Stimulated activated CD4-positive, alpha-beta T cell treated with anti-CD3 and anti-CD28 coated beads, Interleukin-2, amount 100 ng/mL, for 48 hours (primary cell): ENCODE data around the gene CALR.
"Not testable (repeated sequence)": the region's sequence is repeated elsewhere in the genome, so short reads cannot be mapped to it uniquely, and the experiment has no call there.

ENCODE experiments used
- DNase-seq, 2 donors: peaks; one replicate each; pipeline ENCODE4 v3.0.0-alpha.2; 2020

Gene CALR

DNA sequence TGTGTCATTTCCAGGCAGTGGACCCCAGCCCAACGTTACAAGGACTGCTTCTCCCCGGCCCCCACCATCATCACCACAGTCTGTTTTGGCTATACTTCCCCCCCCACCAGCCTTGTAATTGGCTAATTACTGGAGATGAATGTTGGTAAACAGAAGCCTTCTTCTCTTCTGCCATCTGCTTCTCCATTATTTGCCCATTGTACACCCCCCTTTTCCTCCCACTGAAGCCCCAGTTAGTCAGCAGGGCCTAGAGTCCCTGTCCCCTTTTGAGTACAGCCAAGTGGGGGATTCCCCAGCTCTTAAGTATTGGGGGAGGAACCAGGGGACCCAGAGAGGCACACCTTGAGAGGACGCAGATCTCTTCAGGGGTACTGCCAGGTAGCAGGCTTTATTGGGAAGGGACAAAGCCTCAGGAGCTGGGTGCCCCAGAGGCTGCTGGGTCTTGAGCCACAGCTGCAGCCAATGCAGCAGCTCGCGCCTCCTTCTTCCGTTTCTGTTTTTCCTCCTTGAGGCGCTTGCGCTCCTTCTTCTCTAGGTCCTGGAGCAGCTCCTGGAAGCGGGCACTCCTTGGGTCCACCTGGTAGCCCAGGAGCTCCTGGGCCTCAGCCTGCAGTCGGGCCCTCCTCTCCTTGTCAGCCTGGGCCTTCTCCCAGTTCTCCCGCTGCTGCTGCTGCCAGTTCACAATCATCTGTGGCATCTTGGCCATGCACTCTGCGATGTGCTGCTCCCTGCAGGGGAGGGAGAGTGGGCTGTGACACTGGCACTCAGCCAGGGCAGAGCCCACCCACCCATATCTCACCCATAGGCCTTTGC, 15.6 kb downstream of the CALR start:
- no peak for DNase-seq

DNA sequence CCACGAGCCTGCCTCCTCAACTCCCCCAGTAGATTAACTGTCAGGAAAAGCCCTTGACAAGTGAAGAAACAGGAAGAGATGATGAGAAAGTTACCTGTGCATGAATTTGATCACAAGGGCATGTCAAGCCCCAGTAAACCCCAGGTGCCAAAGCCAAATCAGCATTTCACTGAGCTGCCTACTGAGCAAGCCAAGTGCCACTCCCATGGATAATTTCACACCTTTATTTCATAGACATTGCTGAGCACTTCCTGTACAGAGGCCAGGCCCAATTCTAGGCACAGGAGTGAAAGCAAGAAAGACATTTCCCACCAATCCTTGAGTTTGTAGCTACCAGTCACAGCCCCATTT, 16.2 kb downstream of the CALR start:
- no peak for DNase-seq

DNA sequence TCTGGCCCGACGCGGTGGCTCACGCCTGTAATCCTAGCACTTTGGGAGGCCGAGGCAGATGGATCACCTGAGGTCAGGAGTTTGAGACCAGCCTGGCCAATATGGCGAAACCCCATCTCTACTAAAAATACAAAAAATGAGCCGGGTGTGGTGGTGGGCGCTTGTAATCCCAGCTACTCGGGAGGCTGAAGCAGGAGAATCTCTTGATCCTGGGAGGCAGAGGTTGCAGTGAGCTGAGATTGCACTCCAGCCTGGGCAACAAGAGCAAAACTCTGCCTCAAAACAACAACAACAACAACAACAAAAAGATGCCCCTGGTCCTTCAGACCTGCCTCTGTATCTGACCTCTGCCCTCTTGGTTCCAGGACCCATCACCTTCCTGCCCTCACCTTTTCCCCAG, 17.2 kb downstream of the CALR start:
- DNase-seq: not testable (repeated sequence)

DNA sequence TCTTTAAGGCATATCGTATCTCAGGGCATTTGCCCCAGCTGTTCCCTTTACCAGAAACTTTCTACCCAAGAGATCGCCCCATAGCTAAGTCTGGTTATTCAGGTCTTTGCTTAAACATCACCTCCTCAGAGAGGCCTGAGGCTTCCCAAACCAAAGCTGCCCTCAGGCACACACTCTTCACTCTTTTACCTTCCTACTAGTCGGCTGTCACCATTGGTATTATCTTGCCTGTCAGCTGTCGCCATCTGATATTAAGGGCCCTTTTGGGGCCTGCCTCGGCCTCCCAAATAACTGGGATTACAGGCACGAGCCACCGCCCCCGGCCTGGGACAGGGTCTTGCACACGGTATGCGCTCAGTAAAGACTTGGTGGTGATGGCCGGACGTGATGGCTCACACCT, 17.6 kb downstream of the CALR start:
- no peak for DNase-seq

DNA sequence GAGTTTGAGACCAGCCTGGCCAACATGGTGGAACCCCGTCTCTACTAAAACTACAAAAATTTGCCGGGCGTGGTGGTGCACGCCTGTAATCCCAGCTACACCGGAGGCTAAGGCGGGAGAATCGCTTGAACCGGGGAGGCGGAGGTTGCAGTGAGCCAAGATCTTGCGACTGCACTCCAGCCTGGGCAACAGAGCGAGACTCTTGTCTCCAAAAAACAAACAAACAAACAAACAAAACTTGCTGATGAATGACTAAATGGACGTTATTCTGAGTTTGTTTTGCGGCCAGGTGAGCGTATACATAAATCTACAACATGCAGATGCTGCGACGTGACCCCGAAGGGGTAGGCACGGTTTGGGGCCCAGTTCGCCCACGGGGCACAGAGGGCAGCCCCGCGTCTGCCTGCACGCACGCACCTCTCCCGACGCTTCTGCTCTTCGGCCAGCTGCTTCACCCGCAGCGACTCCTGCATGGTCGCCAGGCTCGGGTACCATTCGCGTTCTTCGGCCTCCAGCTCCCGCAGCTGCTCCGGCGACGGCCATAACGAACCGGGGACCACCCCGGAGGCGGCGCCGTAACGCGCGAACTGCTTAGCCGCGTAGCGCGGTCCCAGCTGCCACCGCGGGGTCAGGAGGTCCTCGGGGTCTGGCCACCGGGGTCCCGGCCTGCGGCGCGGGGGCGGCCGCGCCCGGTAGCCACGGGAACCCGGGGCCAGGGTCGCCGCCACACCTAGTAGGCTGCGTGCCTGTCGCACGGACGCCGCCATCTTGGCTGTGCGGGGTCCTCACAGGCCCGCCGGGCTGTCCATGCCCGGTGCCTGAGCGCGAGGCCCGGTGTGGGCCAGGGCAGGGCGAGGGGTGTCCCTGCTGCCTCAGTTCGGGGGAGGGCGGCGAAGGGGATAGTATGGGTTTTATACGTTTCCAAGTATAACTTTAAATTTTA, 18.3 kb downstream of the CALR start, which contains the start of gene GADD45GIP1:
Gene GADD45GIP1 (minus strand): TSS at position 778 of the 943 bp plus-strand sequence. CDS start 11 bp downstream, at position 767.
- DNase-seq: peak; percentile 81 to 85

DNA sequence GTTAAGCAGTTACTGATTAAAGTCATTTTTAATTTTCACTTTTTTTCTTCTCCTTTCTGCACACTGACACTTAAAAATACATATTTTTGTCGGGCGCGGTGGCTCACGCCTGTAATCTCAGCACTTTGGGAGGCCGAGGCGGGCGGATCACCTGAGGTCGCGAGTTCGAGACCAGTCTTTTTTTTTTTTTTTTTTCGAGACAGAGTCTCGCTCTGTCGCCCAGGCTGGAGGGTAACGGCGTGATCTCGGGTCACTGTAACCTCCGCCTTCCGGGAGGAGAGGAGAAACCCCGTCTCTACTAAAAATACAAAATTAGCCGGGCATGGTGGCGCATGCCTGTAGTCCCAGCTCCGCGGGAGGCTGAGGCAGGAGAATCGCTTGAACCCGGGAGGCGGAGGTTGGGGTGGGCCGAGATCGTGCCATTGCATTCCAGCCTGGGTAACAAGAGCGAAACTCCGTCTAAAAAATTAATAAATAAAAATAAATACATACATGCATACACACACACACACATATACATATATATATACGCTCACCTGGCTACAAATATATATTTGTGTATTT, 19.1 kb downstream of the CALR start:
- not testable (repeated sequence) for DNase-seq

DNA sequence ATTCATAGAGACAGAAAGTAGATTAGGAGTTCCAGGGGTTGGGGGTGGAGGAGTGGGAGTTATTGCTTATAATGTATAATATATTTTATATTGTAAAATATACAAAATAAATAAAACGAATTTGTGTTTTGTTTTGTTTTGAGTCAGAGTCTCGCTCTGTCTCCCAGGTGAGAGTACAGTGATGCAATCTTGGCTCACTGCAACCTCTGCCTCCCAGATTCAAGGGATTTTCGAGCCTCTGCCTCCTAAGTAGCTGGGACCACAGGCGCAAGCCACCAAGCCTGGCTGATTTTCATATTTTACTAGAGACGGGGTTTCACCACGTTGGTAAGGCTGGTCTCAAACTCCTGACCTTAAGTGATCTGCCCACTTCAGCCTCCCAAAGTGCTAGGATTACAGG, 21.1 kb downstream of the CALR start:
- DNase-seq: no peak

DNA sequence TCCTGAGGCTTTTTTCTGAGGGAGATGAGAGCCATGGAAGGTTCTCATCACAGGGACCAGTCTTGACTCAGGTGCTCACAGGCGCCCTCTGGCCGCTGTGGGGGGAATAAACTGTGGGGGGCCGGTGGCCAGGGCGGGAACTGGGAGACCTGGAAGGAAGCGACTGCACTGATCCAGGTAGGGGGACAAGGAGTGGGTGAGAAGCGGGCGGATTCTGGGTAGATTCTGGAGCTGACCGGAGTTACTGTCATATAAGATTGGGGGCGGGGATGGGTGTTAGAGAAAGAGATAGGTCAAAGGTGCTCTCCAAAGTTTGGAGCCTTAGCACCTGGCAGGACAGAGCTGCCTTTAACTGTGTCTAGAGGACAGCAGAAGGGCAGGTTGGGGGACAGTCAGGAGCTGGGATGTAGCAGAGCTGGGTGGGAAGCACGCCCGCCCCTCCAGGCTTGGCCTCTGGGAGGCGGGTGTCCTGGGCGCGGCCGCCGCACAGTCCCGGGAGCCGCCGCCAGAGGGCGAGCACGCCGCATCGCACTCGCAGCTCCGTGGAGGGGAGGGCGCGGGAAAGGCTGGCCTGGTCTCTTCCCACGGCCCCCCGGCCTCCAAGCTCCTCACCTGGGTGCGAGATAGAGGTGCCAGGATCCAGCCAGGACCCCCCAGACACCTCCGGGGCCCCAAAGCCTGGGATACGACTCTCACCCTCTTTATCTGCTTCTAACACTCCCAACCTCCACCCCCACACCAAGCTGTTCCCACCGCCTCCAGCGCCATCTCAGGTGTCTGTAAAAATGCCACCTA, 26.8 kb downstream of the CALR start:
- DNase-seq: peak; percentile 88 to 90

DNA sequence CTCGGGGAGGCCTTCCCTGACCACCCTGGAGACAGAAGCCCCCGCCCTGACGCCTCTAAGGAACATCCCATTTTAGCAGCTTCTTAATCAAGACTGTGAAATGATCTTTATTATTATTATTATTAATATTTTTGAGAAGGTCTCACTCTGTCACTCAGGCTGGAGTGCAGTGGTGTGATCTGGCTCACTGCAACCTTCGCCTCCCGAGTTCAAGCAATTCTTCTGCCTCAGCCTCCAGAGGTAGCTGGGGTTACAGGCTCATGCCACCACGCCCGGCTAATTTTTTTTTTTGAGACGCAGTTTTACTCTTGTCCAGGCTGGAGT, 27.4 kb downstream of the CALR start:
- no peak for DNase-seq

DNA sequence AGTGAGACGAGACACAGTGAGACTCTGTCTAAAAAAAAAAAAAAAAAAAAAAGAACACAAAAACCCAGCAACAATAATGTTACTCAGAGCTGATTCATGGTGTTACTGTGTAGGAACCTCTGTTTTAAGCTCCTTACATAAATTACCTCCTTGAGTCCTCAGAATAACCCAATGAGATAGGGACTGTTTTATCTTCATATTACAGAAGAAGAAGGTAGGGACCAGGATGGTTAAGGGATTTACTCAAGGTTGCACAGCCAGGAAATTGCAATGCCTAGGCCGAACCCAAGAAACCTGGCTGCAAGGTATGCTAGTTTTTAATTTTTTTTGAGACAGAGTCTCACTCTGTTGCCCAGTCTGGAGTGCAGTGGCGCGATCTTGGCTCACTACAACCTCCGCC, 29.5 kb downstream of the CALR start:
- no peak for DNase-seq

DNA sequence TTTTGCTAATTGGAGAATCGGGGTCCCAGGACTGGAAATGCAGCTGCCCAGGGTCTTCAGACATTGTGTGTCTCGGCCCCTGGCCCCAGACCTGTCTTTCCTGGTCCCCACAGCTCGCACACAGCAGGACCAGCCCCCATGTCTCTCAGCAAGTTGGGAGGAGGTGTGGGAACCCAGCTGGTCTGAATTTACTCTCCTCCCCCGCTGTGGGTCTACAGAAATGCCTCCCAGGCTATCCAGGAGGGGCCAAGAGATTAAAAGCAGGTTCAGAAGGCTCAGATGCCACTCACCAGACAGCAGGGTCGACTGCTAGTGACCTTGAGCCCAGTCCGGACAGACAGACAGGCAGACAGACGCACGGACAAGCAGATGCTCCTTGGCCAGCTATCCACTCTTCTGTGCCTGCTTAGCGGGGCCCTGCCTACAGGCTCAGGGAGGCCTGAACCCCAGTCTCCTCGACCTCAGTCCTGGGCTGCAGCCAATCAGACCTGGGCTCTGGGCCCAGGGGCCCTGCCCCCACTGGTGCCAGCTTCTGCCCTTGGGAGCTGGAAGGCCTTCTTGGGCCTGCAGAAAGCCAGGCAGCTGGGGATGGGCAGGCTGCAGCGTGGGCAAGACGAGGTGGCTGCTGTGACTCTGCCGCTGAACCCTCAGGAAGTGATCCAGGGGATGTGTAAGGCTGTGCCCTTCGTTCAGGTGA, 31.0 kb downstream of the CALR start, which contains the start of gene DAND5:
Gene DAND5 (plus strand): TSS at position 285 of the 697 bp plus-strand sequence. CDS start 85 bp downstream, at position 370.
- no peak for DNase-seq

DNA sequence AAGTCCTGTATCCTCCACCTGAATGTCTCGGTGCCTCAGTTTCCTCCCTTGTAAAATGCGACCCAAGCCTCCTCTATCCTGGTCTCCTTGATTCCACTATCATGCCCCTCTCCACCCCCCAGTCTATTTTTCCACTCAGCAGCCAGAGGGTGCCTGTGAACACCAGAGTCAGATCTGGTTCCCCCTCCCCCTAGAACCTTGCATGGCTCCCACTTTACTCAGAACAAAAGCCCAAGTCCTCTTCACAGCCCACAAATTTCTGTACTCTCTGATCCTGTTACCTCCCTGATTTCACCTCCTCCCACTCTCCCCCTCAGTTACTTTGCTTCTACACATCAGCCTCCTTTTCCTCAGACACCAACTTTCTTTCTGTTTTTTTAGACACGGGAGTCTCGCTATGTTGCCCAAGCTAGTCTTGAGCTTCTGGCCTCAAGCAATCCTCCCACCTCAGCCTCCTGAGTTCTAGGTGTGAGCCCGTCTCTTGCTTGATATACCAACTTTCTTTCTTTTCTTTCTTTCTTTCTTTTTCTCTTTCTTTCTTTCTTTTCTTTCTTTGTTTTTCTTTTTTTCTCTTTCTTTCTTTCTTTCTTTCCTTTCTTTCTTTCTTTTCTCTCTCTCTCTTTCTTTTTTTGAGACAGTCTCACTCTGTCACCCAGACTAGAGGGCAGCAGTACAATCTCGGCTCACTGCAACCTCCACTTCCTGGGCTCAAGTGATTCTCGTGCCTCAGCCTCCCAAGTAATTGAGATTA, 31.8 kb downstream of the CALR start:
- DNase-seq: no peak

DNA sequence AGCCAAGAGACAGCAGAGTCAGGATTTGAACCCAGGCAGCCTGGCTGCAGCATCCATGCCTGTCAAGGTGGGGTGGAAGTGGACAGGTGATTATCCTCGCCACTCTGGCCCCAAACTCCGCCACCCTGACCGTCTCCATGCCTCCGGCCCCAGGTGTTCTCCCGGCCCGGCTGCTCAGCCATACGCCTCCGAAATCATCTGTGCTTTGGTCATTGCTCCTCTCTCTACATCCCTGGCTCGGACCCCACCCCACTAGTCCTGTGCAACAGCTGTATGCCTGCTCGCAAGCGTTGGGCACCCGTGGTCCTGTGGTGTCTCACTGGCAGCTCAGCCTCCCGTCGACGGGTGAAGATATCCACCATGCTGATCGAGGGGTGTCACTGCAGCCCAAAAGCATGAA, 34.8 kb downstream of the CALR start:
- DNase-seq: no peak

DNA sequence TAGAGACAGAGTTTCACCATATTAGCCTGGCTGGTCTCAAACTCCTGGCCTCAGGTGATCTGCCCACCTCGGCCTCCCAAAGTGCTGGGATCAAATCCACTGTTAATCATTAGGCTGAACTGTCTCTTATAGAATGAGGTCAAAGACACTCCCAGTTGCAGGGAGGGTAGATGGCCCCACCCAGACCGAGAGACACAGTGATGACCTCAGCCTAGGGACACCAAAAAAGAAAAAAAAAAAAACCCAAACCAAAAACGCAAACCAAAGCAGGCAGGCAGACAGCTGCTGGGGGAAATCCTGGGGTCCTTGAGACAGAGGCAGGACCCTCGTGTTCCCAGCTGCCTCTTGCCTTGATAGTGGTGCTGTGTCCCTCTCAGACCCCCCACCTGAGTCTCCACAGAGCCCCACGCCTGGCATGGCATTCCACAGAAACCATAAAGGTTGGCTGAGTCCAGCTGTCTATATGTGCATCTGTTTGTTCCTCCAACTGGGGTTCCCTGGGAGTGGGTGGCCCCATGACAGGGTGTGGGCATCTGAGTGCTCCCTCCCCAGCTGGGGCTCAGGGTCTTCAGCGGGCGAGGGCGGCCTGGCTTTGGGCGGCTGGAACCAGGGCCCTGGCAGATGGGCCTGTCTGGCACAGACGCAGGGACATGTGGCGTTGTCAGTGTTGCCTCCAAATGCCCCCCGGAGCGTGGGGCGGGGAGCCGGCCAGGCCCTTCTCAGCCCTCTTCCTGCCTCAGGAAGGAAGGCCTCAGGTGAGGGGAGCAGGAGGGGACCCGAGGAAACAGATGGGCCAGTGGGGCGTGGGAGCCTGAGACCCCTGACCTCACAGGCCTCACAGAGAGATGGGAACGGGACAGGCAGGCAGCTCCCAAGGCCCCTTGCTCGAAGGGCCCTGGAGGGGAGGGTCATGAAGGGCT, 36.2 kb downstream of the CALR start:
- no peak for DNase-seq

DNA sequence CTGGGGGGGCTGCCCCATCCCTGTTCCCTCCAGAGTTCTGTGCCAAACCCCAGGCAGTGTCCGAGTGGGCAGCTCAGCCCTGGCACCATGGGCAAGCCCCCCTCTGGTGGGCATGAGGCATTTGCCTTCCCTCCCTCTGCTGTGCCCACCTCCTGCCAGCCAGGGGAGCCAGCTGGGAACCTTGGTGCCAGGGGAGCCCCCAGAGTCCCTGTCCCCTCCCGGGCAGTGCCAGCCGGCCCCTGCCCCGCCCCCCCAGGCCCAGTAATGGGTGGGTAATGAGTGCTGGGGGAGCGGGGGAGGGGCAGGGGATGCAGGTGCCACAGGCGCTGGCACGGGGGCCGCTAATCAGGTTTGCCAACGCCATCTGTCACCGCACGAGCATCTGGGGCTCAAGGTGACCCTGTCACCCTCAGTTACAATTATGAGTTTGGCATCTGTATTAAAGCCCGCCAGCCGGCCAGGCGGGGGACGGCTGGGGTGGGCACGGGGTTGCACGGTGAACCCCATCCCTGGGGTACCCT, 36.9 kb downstream of the CALR start:
- no peak for DNase-seq

DNA sequence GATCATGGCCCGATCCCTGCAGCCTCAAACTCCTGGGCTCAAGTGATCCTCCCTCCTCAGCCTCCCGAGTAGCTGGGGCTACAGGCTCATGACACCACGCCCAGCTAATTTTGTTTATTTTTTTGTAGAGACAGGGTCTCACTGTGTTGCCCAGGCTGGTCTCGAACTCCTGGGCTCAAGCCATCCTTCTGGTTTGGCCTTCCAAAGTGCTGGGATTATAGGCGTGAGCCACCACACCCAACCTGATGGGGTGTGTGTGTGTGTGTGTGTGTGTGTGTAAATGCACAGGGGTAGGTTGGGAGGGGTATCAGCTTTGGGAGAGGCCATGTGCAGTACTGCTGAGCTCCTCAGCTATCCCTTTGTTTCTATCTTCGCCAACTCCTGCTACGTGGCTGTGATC, 37.7 kb downstream of the CALR start:
- not testable (repeated sequence) for DNase-seq

DNA sequence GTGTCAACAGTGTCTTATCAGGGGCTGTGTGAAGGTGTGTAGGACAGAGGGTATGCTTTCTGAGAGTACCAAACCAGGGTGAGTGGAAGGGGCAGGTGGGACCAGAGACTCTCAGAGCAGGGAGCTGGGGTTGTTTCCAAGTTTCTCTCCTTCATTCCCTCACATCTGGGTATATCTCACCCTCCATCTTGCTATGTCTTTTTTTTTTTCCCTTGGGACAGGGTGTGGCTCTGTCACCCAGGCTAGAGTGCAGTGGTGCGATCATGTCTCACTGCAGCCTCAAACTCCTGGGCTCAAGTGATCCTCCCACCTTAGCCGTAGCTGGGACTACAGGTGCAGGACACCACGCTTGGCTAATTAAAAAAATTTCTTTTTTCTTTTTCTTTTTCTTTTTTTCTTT, 41.6 kb downstream of the CALR start:
- DNase-seq: no peak

DNA sequence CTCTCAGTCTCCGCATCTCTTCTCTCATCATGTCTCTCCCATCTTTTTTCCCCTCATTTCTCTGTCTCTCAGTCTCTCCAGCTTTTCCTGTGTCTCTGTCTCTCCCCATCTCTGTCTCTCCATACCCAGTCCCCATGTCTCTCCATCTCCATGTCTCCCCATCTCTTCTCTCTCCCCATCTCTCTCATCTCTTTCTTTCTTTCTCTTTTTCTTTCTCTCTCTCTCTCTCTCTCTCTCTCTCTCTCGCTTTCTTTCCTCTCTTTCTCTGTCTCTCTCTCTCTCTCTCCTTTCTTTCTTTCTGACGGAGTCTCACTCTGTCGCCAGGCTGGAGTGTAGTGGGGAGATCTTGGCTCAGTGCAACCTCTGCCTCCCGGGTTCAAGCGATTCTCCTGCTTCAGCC, 44.2 kb downstream of the CALR start:
- no peak for DNase-seq

DNA sequence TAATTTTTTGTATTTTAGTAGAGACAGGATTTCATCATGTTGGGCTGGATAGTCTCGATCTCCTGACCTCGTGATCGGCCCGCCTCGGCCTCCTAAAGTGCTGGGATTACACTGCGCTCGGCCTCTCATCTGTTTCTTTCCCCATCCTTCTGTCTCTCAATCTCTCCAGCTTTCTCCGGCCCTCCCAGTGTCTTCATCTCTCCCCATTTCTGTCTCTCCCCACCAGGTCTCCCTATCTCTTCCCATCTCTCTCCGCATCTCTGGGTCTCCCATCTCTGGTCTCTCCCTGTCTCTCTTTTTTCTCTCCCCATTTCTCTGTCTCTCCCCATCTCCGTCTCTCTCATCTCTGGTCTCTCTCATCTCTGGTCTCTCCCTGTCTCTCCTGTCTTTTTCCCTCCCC, 44.7 kb downstream of the CALR start:
- DNase-seq: no peak
